SHP77 (cell line): ENCODE results near the gene ATP1B4.
A peak's percentile ranks its signal among the peaks of the same experiment; 100 is the strongest.
"Not testable (repeated sequence)": the region's sequence is repeated elsewhere in the genome, so short reads cannot be mapped to it uniquely, and the experiment has no call there.

ENCODE experiments used
- DNase-seq, 2 experiments: peaks; one replicate each; lab custom pipeline; 2025; lab: John Stamatoyannopoulos, UW

Gene ATP1B4

DNA sequence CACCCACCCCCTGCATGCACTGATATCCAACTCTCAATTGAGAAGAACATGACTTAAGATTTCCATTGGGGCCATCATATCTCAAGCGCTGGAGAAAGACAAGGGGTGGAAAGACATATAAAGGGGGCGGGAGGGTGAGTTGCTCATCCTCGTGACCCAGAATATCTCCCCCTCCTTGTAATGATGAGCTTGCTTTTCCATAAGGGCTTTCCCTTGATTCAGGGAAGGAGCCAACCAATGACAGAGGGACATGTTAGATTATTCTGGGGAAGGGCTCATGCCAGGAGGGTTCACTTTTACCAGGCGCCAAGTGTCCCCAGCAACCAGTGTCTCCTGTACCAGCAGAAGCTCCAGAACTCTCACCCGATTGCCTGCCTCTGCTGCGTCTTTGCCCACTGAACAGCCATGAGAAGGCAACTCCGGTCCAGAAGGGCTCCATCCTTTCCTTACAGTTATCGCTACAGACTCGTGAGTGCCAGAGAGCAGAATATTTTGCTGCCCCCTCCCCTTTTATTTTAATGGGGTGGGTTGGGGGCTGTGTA, at the start of gene ATP1B4:
Gene ATP1B4, plus strand, starts transcription at position 326 of the 542 bp plus-strand sequence. Its CDS starts 80 bp downstream, at position 406.
- DNase-seq: no peak

DNA sequence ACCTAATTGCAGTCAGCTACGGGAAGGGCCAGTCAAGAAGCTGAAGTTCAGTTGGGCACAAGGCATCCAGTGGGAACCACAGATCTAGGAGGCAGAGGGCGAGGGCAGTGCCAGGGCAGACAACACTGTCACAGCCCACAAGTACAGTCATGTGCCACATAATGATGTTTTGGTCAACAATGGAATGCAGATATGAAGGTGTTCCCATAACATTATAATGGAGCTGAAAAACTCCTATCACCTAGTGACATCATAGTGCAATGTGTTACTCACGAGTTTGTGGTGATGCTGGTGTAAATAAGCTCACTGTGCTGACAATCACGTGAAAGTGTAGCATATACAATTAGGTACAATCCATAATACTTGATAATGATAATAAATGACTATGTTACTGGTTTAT, 46.1 kb upstream of the ATP1B4 start:
- no peak for DNase-seq

- no peak for DNase-seq
Observed at GRCh38 chrX:120316587-120317283, 45.2 kb upstream of the ATP1B4 start.

GRCh38 chrX:120318411-120318810, 43.5 kb upstream of the ATP1B4 start:
- no peak for DNase-seq

DNA sequence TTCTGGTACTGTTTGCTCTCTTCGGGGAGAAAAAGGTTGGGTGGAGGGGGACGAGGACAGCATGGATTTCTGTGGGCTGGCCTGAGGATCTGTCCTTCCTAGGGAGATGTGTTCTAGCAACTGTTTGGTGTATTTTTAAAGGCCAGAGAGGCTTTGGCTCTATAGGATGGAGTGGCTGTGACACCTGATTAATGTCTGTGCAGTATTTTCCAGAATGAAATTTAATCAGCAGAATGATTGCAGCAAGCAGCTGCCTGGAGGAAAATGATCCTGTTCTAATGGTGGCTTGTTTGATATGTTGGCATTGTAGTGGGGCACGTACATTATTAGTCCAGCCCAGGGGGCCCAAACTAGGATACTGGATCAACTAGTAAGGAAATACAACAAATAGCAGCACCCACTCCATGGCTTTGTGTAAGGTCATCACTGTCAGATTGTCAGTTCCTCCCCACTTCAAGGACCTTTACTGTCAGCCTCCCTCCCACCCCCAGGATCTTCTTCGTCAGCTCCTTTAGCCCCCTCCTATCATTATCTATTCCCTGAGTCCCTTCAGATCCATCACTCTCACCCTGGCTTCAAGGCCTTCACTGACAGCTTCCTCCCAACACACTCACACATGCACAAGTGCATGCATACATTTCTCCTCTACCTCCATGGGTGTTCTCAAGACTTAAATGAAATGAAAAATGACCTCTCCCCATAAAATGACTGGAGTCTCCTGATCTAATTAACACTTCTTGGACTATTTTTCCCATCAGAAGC, 40.2 kb upstream of the ATP1B4 start:
- DNase-seq: no peak

- no peak for DNase-seq
Observed at GRCh38 chrX:120331116-120331515, 30.8 kb upstream of the ATP1B4 start.

DNA sequence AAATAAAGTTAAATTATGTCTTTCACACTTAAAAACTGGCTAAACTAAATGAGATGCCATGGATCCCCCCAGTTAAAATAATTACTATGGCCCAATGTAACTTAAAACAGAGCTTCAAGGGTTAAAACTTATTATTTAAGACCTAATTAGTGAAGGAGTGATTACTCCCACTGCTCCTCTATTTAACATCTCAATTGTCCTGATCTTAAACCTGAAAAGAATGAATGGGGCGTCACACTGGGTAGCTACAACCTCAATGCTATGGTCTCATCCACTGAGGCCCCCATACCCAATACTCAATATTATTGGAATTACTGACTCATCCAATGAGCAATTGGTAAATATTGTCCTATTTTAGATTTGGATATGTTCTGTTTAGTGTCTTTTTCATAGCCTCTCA, 29.5 kb upstream of the ATP1B4 start:
- no peak for DNase-seq

DNA sequence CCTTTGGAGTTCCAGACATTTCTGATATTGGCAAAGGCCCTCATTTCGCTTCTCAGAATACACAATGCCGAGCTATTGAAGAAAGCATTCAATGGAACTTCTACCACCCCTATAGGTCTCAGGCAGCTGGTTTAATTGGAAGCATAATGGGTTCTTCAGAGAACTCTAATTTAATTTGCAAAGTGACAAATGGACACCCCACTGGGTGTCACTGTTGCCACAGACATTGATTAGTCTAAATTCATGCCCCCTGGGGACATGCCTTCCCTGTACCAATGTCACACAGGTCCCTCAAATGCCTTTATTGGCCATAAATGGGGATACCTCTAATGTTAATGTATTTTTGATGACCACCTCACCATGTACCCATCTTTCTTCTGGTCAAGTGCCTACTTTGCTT, 27.7 kb upstream of the ATP1B4 start:
- DNase-seq: no peak

GRCh38 chrX:120334603-120335002, 27.3 kb upstream of the ATP1B4 start:
- DNase-seq: no peak

- no peak for DNase-seq
Observed at GRCh38 chrX:120335289-120335688, 26.6 kb upstream of the ATP1B4 start.

DNA sequence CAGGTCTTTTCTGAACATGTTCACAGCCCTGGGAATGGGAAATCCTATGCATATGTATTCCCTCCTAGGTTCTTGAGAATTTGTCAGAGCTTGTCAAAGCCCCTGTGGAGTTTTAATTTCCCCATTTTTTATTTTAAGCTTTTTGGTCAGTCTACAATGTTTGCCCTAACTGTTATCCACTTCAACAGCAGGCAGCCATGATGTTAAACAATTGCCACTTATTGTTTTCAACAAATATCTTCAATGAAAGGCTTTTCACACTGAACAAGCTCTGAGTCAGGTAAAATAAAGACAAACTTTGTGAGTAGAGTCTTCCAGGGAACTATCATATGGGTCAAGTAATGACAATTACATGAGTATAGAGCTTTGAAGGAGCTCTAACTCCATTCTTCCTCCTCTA, 25.0 kb upstream of the ATP1B4 start:
- no peak for DNase-seq

GRCh38 chrX:120344566-120344965, 17.3 kb upstream of the ATP1B4 start:
- not testable (repeated sequence) for DNase-seq

DNA sequence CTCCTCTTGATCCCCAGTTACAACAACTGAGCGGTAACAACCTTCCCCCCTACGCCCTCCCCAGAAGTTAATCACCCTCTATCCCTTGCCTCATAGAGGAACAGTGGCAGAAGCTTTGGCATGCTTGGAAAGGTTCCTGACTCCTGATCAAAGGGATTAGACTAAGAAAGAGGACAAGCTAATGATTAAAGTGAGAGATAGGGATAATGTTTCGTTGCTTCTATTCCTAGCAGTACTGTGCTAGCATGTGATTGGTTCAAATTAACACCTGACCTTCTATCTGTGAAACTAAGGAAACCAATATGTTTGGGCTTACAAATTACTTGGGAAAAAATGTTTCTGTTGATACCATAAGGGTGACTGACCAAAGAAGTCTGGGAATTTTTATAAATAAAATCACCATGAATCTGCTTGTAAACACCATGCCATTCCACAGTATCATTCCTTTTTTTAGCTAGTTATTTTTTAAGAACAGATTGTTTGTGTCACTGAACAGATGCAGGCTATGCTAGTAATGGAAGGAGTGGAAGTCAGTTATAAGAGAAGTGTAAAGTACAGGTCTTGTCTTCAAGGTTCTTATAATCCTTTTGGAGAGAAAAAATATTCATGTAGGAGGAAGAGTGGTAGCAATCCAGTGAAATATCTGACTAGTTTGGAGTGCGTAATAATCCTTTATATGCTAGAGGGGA, 11.3 kb upstream of the ATP1B4 start:
- no peak for DNase-seq

DNA sequence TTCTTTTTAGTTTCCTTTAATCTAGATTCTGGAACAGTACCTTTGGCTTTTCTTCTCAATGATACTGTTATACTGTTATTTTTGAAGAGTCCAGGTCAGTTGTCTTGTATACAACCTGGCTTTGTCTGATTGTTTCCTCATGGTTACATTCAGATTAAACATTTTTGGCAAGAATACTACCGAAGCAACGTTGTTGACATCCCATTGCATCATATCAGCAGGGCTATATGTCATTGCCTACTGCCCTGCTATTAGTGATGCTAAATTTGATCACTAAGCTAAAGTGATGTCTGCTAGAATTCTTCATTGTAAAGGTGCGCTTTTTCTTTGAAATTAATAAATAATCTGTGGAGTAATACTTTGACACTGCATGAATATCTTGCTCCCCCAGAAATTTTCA, 5.8 kb upstream of the ATP1B4 start:
- DNase-seq: no peak

- DNase-seq: no peak
Observed at GRCh38 chrX:120357186-120357585, 4.7 kb upstream of the ATP1B4 start.

DNA sequence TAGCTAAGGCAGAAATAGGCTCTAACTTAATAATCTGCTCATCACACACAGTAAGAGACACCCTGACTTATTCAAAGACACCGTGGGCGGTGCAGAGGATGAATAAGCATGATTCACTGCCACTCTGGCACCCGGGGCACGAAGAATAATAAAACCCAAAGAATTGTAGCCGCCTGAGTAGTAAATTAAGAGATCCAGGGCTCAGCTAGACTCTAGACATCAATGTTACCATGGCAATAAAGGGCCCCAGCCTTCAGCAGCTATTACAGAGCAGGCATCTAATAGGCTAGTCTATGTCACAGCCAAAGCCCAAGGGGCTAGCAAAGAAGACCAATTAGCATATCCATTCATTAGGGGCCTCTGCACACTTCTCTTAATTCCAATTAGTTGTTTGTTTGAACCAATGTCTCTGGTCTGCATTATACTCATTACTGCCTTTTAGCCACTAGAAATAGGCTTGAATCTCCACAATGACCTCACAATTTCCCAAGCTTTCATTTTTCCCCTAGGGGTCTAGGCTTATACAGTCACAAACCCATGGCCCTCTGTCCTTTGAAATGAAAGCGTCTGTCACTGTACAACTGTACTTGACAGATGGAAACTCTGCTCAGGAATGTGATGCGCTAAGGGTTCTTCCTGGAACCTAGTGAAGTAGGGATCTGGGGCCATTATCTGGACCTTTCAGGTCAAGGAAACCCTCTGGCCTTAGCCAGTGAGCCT, 3.0 kb upstream of the ATP1B4 start:
- no peak for DNase-seq

DNA sequence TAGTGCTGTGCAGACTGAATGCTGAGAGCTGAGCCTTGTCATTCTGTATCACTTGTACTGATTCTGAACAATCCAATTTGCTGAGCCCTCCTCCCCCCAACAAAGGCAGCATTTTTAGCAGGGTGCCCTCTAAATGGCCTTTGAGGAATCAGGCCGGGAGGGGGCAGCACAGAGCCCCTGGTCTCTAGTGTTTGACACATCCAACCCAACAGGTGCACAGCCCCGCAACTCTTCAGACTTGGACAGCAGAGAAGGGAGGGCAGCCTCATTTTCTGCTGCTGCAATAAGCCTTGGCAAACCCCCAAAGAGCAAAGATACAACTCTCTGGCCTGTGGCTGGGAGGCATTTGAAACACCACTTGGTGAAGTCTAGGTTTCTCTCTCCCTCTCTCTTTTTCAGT, 3.4 kb downstream of the ATP1B4 start:
- DNase-seq: peak in 1 of 2 experiments; percentile 12

DNA sequence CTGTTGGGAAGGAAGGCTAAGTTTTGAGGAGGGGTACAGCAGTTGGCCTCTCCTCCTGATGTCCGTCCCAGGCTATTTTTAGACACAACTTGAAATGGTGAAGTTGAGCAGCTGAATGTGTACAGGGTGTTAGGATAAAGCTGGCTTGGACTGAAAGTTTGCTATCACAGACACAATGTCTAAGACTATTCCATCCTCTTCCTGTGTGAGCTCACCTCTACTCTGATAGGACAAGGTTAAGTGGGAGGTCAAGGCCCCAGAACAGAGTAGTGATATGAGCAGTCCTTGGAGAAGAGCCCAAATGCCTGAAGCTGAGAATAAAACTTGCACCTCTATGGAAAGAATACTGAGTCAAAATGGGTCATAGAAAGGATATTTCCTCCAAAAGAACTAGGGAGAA, 4.1 kb downstream of the ATP1B4 start:
- no peak for DNase-seq

- no peak for DNase-seq
Observed at GRCh38 chrX:120366794-120367193, 4.9 kb downstream of the ATP1B4 start.

DNA sequence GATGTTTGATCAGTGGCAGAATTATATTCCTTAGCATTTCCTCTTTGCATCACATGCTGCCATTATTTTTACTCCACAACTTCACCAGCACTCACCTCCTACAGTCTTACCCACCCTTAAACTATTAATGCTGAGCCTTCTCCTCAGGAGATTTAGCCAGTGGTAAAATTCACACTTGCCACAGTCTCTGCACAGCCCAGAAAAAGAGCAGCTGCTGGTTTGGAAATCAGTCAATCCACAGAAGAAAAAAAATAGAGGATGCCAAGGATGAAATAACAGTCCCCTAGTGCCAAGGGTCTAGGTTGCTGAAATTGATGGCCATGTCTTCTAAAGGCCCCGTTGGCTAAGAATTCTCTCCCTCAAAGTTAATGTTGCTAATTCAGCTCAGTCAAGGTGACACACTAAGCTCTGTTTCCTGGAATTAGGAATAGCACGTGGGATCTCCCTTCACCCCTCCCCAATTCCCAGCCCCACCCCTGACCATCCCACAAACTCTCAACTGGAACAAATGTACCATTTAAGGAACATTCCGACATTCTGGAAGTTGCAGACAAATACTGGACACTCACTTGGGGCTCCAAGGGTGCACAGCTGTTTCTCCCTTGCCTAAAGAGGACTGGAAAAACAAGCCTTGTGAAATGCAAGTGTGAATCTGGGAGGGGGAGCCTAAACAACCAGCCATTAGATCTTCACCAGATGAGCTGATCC, 5.7 kb downstream of the ATP1B4 start:
- DNase-seq: no peak

- DNase-seq: no peak
Observed at GRCh38 chrX:120372667-120373370, 10.9 kb downstream of the ATP1B4 start.
